ENCODE results near the gene DYNLRB1.
A peak's percentile ranks its signal among the peaks of the same experiment; 100 is the strongest.

DYNLRB1 gene

GRCh38 chr20:34557936-34558319 lies 41.7 kb downstream of the DYNLRB1 start:
- TF ChIP-seq, protein P1, sequence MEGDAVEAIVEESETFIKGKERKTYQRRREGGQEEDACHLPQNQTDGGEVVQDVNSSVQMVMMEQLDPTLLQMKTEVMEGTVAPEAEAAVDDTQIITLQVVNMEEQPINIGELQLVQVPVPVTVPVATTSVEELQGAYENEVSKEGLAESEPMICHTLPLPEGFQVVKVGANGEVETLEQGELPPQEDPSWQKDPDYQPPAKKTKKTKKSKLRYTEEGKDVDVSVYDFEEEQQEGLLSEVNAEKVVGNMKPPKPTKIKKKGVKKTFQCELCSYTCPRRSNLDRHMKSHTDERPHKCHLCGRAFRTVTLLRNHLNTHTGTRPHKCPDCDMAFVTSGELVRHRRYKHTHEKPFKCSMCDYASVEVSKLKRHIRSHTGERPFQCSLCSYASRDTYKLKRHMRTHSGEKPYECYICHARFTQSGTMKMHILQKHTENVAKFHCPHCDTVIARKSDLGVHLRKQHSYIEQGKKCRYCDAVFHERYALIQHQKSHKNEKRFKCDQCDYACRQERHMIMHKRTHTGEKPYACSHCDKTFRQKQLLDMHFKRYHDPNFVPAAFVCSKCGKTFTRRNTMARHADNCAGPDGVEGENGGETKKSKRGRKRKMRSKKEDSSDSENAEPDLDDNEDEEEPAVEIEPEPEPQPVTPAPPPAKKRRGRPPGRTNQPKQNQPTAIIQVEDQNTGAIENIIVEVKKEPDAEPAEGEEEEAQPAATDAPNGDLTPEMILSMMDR (IDR thresholded peaks at IDR 0.05), result no peak
- Histone ChIP-seq H3K9me3 (no peaks in the 10 kb centered on the region), H3K4me3 (peak overlapping the region; percentile 61 to 78), H3K27ac (peak overlapping the region; percentile 94 to 95), H3K36me3 (no peaks in the 10 kb centered on the region), H3K27me3 (no peaks in the 10 kb centered on the region), H3K4me1 (peaks cover 0 to 16% (median 8%) of the 10 kb centered on the region in 4 donors)
- no peak for DNase-seq
- intact Hi-C loops (cut with DNase I; ENCODE audit: low total_unique reads), result loop anchor here (5.0 kb wide), 1 partner anchor 149 kb away; no protein-coding TSS in a partner anchor

DNA sequence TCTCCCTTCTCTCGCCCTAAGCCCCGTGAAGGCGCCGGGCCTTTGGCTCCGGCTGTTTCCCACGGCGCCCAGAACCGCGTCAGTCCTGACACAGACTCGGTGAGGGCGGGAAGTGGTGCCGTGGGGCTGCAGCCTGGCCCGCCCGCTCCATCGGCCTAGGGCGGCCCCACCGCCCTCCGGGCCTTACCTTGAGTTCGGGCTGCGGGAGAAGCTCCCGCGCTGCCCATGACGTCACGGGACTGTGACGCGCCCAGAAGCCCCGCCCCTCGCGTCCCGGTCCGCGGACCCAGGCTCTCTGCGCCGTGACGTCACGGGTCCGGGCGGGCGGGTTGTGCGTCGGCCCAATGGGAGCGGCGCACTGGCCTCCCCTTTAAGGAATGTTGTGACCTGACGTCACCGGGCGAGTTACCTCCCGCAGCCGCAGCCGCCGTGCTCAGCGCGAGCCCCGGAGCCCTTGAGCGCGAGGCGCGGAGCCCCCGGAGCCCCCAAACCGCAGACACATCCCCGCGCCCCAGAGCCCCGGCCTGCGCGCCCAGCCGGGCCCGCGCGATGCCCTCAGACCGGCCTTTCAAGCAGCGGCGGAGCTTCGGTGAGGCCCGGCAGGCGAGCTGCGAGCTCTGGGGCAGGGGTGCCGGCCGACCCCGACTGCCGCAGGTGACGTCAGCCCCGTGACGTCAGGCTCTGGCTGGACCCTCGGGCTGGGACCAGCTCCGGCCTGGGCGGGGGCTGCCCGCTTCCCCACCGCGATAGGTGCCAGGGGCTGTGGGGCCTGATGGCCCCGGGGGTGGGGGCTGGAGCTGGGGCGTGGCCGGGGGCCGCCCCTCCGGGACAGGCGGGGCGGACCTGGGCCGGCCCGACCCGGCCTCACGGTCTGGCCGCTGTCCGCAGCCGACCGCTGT lies 42.3 kb downstream of the DYNLRB1 start, which contains the start of gene MAP1LC3A:
Gene MAP1LC3A (plus strand): TSS at position 399 of the 899 bp plus-strand sequence. CDS start 151 bp downstream, at position 550.
- peak; percentile 94 to 98 for DNase-seq
- TF ChIP-seq, protein P1 (IDR thresholded peaks at IDR 0.05), result no peak
- H3K9me3 ChIP-seq, result no peaks in the 10 kb centered on the region
- no peaks in the 10 kb centered on the region for H3K36me3 ChIP-seq
- peaks cover 0 to 16% (median 8%) of the 10 kb centered on the region in 4 donors for H3K4me1 ChIP-seq
- peak within 1 kb of the TSS; percentile 61 to 78 for H3K4me3 ChIP-seq
- no peaks in the 10 kb centered on the region for H3K27me3 ChIP-seq
- intact Hi-C loops (cut with DNase I; ENCODE audit: low total_unique reads), result loop anchor here (5.0 kb wide), 1 partner anchor 149 kb away; no protein-coding TSS in a partner anchor
- H3K27ac ChIP-seq, result peak within 1 kb of the TSS; percentile 94 to 95

DNA sequence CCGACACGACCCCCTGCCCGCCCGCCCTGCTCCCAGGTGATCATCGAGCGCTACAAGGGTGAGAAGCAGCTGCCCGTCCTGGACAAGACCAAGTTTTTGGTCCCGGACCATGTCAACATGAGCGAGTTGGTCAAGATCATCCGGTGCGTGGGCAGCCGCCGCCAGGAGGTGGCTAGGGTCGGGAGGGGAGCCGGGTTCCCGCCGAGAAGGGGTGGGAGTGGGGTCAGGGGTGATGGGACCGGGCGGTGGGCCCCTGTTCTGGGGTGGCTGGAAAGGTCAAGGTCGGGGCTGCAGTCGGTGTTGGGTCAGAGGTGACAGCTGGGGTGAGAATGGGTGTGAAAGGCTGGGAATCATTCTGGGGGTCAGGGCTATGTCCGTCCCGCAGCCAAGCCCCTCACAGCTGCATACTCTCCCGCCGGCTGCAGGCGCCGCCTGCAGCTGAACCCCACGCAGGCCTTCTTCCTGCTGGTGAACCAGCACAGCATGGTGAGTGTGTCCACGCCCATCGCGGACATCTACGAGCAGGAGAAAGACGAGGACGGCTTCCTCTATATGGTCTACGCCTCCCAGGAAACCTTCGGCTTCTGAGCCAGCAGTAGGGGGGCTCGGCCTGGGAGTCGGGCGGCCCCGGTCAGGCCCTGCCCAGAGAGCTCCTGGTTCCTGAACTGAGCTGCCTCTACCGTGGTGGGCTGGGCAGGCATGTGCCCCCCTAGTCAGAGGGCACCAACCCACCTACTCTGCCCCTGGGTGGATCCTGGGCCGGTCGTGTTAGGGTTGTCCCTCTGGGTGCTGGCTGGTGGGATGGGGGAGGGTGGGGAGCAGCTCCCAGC lies 43.3 kb downstream of the DYNLRB1 start:
- peak in 1 of 2 donors; percentile 75 for DNase-seq
- peaks cover 0 to 16% (median 8%) of the 10 kb centered on the region in 4 donors for H3K4me1 ChIP-seq
- H3K4me3 ChIP-seq, result peak overlapping the region; percentile 61 to 78
- H3K36me3 ChIP-seq, result no peaks in the 10 kb centered on the region
- H3K27ac ChIP-seq, result peak overlapping the region; percentile 94 to 95
- intact Hi-C loops (cut with DNase I; ENCODE audit: low total_unique reads), result loop anchor here (5.0 kb wide), 1 partner anchor 148 kb away; no protein-coding TSS in a partner anchor
- H3K9me3 ChIP-seq, result no peaks in the 10 kb centered on the region
- TF ChIP-seq, protein P1 (IDR thresholded peaks at IDR 0.05), result no peak
- H3K27me3 ChIP-seq, result no peaks in the 10 kb centered on the region

DNA sequence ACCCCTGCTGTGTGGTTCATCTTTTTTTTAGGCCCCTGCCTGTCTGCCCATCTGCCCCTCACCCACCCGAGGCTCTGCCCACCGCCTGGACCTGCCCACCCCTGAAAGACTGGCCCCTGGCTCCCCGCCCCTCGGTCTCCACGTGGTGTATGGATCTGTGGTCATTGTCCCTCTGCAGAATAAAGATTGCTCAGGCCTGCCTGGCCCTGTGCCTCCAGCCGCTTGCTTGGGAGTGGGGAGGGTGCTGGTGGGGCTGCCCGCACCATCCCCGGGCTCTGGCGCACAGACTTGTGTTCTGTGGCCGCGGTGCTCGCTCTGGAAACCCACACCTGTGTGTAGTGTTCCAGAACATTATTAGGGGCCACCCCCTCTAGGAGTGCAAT lies 43.9 kb downstream of the DYNLRB1 start:
- no peaks in the 10 kb centered on the region for H3K27me3 ChIP-seq
- peak overlapping the region; percentile 94 to 95 for H3K27ac ChIP-seq
- intact Hi-C loops (cut with DNase I; ENCODE audit: low total_unique reads), result no loop called here
- peaks cover 0 to 5% (median 0%) of the 10 kb centered on the region in 3 donors for H3K36me3 ChIP-seq
- TF ChIP-seq, protein P1 (IDR thresholded peaks at IDR 0.05), result no peak
- DNase-seq, result no peak
- H3K9me3 ChIP-seq, result no peaks in the 10 kb centered on the region
- no peak overlapping the region for H3K4me3 ChIP-seq
- H3K4me1 ChIP-seq, result peaks cover 0 to 16% (median 8%) of the 10 kb centered on the region in 4 donors

GRCh38 chr20:34560614-34561013 lies 44.4 kb downstream of the DYNLRB1 start:
- intact Hi-C loops (cut with DNase I; ENCODE audit: low total_unique reads), result no loop called here

More at GRCh38 chr20:34560614-34561013, 44.4 kb downstream of the DYNLRB1 start:
- H3K27ac ChIP-seq, result no peak overlapping the region
- H3K27me3 ChIP-seq, result no peaks in the 10 kb centered on the region
- no peak overlapping the region for H3K4me3 ChIP-seq
- peaks cover 0 to 8% (median 0%) of the 10 kb centered on the region in 3 donors for H3K36me3 ChIP-seq
- peaks cover 0 to 16% (median 8%) of the 10 kb centered on the region in 4 donors for H3K4me1 ChIP-seq
- TF ChIP-seq, protein P1 (IDR thresholded peaks at IDR 0.05), result no peak
- H3K9me3 ChIP-seq, result no peaks in the 10 kb centered on the region
- DNase-seq, result no peak
